GM18502 (cell line): ENCODE measurements around the gene PAFAH2.

Experiments
- ATAC-seq: cut with Tn5 transposase; IDR thresholded peaks from one replicate; pipeline ENCODE4 v1.9.1; 2021; ENCODE audit warnings: mild to moderate bottlenecking; ENCODE audit not compliant: unreplicated experiment, poor library complexity

Gene PAFAH2

DNA sequence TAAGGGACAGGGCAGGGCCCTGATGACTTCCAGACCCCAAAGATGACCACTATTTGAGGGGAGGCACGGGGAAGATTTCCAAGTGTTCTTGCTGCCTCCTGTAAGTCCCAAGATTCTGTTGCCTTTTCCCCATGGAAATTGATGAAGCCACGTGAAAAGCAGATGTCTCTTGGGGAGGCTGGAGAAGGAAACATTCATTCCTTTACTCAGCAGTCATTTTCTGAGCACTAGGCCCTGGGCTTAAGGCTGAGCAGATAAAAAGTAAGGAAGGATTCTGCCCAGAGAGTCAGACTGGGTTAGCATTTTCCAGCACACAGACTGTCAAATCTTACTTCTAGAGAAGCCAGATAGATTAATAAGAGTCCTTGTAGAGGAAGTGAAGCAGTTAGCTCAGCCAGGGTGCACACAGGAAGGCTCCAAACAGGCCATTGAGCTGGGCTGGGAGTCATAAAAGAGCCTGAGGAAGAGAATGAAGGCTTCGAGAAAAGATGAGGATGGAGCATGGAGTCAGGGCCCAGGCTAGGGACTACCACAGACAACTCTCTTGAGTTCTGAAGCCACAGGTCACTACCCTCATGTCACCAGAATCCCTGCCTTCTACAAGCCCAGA, 33.9 kb upstream of the PAFAH2 start:
- ATAC-seq, result no peak

GRCh38 chr1:26031196-26031595, 33.3 kb upstream of the PAFAH2 start:
- no peak for ATAC-seq

- ATAC-seq, result no peak
Observed at GRCh38 chr1:26029864-26030481, 32.1 kb upstream of the PAFAH2 start.

GRCh38 chr1:26029054-26029863, 31.4 kb upstream of the PAFAH2 start:
- ATAC-seq, result no peak

- ATAC-seq, result no peak
Observed at GRCh38 chr1:26028490-26028980, 30.7 kb upstream of the PAFAH2 start.

- ATAC-seq, result no peak
Observed at GRCh38 chr1:26027716-26028489, 30.0 kb upstream of the PAFAH2 start.

DNA sequence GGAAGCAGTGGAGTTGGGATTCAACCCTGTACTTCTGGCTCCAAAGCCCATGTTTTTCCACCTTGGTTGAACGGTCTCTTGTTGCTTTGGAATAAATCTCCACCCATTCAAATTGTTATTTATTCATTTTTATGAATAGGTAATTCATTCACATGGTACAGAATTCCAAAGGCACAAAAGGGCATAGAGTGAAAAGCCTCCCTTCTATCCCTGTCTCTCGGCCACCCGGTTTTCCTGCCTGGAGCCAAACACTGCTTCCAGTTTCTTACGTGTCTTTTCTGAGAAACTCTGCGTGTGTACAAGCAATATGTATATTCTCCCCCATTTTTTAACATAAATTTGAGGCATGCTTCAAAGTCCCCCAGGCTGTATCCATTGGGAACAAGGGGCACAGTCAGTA, 27.7 kb upstream of the PAFAH2 start:
- ATAC-seq, result no peak

- ATAC-seq, result no peak
Observed at GRCh38 chr1:26025060-26025459, 27.2 kb upstream of the PAFAH2 start.

GRCh38 chr1:26023826-26024225, 26.0 kb upstream of the PAFAH2 start:
- no peak for ATAC-seq

GRCh38 chr1:26023009-26023408, 25.1 kb upstream of the PAFAH2 start:
- no peak for ATAC-seq

- ATAC-seq, result no peak
Observed at GRCh38 chr1:26022404-26022779, 24.5 kb upstream of the PAFAH2 start.

DNA sequence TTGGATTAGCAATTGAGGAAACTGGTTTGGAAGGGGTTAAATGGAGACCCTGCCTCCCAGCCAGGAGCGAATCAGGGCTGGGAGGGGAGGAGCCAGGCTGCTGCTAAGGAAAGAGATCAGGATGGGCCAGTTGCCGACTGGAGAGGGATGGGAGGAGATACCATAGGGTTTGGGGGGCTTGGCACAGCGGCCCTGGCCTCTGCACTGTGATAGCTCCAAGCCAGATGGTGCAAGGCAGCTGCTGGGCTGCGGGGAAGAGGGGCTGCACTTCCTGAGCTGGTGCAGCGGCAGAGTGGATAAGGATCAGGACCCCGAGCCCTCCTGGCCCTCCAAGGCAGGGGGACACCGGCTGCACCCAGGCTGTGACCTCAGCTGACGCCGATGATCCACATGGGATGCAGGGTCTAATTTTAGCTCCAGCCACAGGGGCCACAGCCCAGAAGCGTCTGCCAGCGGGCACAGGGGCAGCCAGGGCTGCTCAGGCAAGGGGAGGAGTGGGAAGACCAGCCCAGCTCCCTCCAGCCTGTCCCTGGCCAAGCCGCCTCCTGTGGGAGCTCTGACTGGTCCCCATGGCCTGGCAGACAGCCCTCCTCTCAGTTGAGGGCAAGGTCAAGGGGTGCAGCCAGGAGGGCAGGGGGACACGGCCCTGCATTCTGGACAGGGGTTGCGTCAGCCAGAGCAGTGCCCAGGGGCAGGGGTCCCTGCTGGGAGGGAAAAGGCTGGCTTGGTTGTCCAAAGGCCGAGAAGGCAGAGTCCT, 24.0 kb upstream of the PAFAH2 start, which contains the start of gene EXTL1:
EXTL1 (plus strand) TSS at position 129 of the 757 bp plus-strand sequence. CDS start 872 bp downstream, outside the sequence.
- ATAC-seq, result no peak

DNA sequence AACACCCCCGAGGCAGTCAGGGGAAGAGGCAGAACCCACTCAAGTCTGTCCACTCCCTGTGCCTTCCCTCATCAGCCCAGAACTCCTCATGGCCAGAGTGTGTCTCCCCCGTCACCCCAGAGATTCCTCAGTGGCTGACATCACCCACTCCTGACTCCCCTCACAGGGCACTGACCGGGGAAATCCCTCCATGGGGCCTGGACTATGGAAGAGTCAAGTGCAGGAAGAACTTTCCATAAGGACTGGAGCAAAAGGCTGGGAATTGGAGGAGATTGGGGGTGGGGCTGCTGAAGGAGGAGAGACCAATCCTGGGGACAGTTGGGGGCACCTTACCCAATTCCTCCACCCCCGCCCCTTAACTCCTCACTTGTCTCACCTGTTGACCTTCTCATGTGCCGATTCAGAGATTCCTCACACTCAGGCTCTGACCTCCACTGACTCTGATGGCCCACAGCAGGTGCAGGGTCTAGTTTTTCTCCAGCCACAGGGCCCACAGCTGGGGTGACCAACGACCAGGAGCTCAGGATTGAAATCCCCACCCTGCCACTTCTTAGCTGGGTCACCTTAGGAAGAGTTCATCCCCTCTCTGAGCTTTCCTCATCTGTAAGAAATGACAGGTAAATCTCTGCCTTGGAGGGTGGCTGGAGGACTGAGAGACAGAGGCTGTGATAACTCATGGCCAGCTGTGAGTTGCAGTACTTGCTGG, 23.2 kb upstream of the PAFAH2 start:
- ATAC-seq, result no peak

DNA sequence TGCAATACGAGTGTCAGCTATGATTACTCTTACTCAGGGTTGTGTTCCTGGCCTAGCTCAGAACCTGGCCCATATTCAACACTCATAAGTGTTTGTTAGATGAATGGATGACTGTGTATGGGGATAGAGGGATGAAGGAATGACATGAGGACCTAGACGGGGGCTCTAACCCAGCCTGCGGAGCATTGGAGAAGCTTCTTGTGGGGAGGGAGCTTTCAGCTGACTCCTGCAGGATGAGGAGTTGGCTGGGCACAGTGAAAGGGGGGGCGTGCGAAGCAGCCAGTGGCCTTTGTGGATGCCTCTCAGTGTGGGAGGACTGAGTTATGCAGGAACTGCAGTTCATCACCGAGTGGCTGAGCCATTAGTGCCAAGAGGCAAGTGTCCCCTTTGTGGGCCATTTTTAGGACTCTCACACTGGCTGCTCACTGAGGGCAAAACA, 22.5 kb upstream of the PAFAH2 start:
- no peak for ATAC-seq

GRCh38 chr1:26019641-26020315, 21.9 kb upstream of the PAFAH2 start:
- no peak for ATAC-seq

- no peak for ATAC-seq
Observed at GRCh38 chr1:26017606-26018005, 19.7 kb upstream of the PAFAH2 start.

- no peak for ATAC-seq
Observed at GRCh38 chr1:26016953-26017545, 19.2 kb upstream of the PAFAH2 start.

DNA sequence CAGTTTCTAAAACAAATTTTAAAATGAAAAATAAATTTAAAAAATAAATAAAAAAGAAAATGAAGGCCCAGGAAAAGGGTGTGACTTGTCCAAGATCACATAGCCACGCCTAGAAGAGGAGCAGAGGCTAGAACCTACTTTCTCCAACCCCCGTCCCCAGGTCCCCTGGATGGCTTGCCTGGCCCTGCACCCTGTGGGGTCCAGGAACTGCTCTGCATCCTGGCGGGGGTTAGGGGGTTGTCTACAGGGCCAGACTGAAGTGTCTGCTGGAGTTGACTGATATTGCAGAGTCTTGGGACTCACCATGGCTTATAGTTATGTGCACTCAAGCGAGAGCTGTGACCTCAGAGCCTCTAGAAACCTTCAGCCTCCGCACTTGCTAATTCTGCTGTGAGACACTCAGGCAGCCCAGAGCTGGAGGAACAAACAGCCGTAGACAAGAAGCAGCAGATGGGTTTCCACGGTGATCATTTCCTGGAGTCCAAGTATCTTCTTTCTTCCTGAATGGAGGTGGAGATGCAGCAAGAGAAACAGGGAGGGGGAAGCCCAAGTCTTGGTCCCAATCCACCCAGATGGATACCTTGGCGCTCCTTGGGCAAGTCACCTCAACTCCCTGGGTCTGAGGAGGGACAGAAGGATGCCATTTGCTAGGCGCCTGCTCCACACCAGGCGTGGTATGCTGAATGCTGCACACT, 18.5 kb upstream of the PAFAH2 start:
- no peak for ATAC-seq
